HepG2 (cell line): ENCODE measurements around the gene PLIN4. TPM values are rescaled to one million over a fixed set of nuclear protein-coding genes. Genes with fewer than 3 reads are reported as not detected.

Experiments used
- ATF3 ChIP-seq: sonication (generic); formaldehyde crosslinking; IDR thresholded peaks from 2 replicates; pipeline ENCODE4 v1.4.0; 2020; ENCODE audit warnings: missing genetic modification reagents
- CBX5 ChIP-seq: sonication (generic); formaldehyde crosslinking; IDR thresholded peaks from 2 replicates; pipeline ENCODE4 v1.4.0; 2020; ENCODE audit warnings: missing genetic modification reagents, borderline replicate concordance
- HMG20A ChIP-seq: IDR thresholded peaks from 2 replicates; pipeline ENCODE4 v1.6.1; 2016; ENCODE audit warnings: borderline replicate concordance
- KDM6A ChIP-seq: IDR thresholded peaks from 2 replicates; pipeline ENCODE4 v1.6.1; 2016; ENCODE audit warnings: low read depth
- KLF12 ChIP-seq: sonication (generic); formaldehyde crosslinking; IDR thresholded peaks from 2 replicates; pipeline ENCODE4 v1.4.0; 2020; ENCODE audit warnings: missing genetic modification reagents, borderline replicate concordance
- PTBP1 ChIP-seq: fragments of 200-400 bp; formaldehyde crosslinking; IDR thresholded peaks from 2 replicates; pipeline ENCODE4 v1.6.1; 2018; ENCODE audit warnings: low read length, low read depth; ENCODE audit not compliant: poor library complexity, severe bottlenecking
- RXRA ChIP-seq: sonication (generic); formaldehyde crosslinking; IDR thresholded peaks from 2 replicates; pipeline ENCODE4 v1.5.1; 2020; ENCODE audit warnings: missing genetic modification reagents
- SMAD3 ChIP-seq: sonication (generic); formaldehyde crosslinking; IDR thresholded peaks from 2 replicates; pipeline ENCODE4 v1.4.0; 2020; ENCODE audit warnings: missing genetic modification reagents
- SMARCE1 ChIP-seq: fragments of 450-650 bp; IDR thresholded peaks from 2 replicates; pipeline ENCODE4 v1.6.1; 2017; ENCODE audit warnings: borderline replicate concordance
- TCF12 ChIP-seq, 2 experiments: fragments of 450-650 bp in 1 of 2; sonication (generic) in 1 of 2; formaldehyde crosslinking in 1 of 2; IDR thresholded peaks; 2 replicates each; pipeline versions ENCODE4 v1.6.1 to v1.8.0; 2017 to 2022; ENCODE audit warnings: antibody characterized with exemption in 1 of 2, mild to moderate bottlenecking in 1 of 2, missing genetic modification reagents in 1 of 2, moderate library complexity in 1 of 2
- ZNF331 ChIP-seq: sonication (generic); formaldehyde crosslinking; IDR thresholded peaks from 2 replicates; pipeline ENCODE4 v1.4.0; 2020; ENCODE audit warnings: missing genetic modification reagents
- ZNF83 ChIP-seq: sonication (generic); formaldehyde crosslinking; IDR thresholded peaks from 2 replicates; pipeline ENCODE4 v1.4.0; 2020; ENCODE audit warnings: missing genetic modification reagents, mild to moderate bottlenecking, borderline replicate concordance
- ZZZ3 ChIP-seq: sonication (generic); formaldehyde crosslinking; IDR thresholded peaks from 2 replicates; pipeline ENCODE4 v1.4.0; 2020; ENCODE audit warnings: missing genetic modification reagents, mild to moderate bottlenecking, borderline replicate concordance
- polyA plus RNA-seq, 8 experiments: library from polyadenylated mRNA; depleted of rRNA in 3 of 8; stranded (reverse) in 7 of 8; unstranded in 1 of 8; fragments of >200 nt; fragmentation: Illumina TruSeq in 4 of 8; extraction: Trizol in 4 of 8; gene quantifications; 2 replicates each; pipeline versions ENCODE4 v1.2.1 to v1.2.3, GENCODE V29; 2011 to 2016; ENCODE audit warnings: low read depth in 4 of 8, missing spikeins in 1 of 8, mixed read lengths in 1 of 8; ENCODE audit not compliant: insufficient read depth in 1 of 8
- total RNA-seq, 5 experiments: library from RNA; depleted of rRNA; stranded (reverse); fragments of >200 nt; fragmentation: Illumina TruSeq; extraction: Trizol; gene quantifications; 2 replicates each; pipeline ENCODE4 v1.2.3, GENCODE V29; 2016; ENCODE audit warnings: low read depth in 1 of 5
- TF ChIP-seq, protein P1 (sequence below): sonication (generic); formaldehyde crosslinking; IDR thresholded peaks from 2 replicates; pipeline ENCODE4 v1.9.0; 2021; ENCODE audit warnings: mild to moderate bottlenecking, missing genetic modification reagents
- TF ChIP-seq, protein P2 (sequence below): sonication (generic); formaldehyde crosslinking; IDR thresholded peaks from 2 replicates; pipeline ENCODE4 v1.4.0; 2020; ENCODE audit warnings: missing genetic modification reagents
- TF ChIP-seq, protein P3 (sequence below): sonication (generic); formaldehyde crosslinking; IDR thresholded peaks from 2 replicates; pipeline ENCODE4 v1.5.0; 2020; ENCODE audit warnings: mild to moderate bottlenecking, missing genetic modification reagents, borderline replicate concordance

Gene PLIN4
- total and polyA plus RNA-seq, 2 of the 13 experiments (the other 11 are each of a cell fraction or from before 2014, with no cell fraction given): 1.1 to 1.3 TPM

DNA sequence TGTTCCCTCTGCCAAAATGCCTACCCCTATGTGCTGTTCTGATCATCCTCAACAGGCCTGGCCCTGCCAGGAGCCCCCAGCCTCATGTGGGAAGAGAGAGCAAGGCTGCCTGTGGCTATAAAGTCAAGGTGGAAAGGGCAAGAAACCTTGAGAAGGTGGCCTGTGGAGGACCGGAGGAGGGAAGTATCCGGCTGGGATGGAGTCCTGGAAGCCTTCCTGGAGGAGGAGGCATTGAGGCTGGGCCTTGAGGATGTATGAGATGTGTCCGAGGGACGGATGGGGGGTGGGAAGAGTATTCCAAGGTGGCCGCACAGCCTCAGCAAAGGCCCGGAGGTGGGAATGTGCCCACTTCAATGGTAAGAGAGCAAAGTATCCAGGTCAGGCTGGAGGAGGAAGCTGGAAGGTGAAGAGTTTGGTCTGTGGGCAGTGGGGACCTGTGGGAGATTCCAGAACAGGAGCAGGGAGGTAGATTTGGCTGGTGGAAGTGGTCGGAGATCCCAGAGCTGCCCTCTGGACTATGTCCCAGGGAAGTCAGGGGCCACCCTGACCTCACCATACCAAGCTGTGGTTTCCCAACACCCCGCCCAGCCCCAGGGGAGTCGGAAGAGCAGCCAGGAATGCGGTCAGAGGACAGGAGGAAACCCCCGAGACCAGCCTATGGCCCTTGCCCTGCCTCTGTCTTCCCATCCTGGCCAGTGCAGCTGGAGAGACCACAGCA is 3.0 kb upstream of the PLIN4 start (continued):
- TF ChIP-seq, protein P1, sequence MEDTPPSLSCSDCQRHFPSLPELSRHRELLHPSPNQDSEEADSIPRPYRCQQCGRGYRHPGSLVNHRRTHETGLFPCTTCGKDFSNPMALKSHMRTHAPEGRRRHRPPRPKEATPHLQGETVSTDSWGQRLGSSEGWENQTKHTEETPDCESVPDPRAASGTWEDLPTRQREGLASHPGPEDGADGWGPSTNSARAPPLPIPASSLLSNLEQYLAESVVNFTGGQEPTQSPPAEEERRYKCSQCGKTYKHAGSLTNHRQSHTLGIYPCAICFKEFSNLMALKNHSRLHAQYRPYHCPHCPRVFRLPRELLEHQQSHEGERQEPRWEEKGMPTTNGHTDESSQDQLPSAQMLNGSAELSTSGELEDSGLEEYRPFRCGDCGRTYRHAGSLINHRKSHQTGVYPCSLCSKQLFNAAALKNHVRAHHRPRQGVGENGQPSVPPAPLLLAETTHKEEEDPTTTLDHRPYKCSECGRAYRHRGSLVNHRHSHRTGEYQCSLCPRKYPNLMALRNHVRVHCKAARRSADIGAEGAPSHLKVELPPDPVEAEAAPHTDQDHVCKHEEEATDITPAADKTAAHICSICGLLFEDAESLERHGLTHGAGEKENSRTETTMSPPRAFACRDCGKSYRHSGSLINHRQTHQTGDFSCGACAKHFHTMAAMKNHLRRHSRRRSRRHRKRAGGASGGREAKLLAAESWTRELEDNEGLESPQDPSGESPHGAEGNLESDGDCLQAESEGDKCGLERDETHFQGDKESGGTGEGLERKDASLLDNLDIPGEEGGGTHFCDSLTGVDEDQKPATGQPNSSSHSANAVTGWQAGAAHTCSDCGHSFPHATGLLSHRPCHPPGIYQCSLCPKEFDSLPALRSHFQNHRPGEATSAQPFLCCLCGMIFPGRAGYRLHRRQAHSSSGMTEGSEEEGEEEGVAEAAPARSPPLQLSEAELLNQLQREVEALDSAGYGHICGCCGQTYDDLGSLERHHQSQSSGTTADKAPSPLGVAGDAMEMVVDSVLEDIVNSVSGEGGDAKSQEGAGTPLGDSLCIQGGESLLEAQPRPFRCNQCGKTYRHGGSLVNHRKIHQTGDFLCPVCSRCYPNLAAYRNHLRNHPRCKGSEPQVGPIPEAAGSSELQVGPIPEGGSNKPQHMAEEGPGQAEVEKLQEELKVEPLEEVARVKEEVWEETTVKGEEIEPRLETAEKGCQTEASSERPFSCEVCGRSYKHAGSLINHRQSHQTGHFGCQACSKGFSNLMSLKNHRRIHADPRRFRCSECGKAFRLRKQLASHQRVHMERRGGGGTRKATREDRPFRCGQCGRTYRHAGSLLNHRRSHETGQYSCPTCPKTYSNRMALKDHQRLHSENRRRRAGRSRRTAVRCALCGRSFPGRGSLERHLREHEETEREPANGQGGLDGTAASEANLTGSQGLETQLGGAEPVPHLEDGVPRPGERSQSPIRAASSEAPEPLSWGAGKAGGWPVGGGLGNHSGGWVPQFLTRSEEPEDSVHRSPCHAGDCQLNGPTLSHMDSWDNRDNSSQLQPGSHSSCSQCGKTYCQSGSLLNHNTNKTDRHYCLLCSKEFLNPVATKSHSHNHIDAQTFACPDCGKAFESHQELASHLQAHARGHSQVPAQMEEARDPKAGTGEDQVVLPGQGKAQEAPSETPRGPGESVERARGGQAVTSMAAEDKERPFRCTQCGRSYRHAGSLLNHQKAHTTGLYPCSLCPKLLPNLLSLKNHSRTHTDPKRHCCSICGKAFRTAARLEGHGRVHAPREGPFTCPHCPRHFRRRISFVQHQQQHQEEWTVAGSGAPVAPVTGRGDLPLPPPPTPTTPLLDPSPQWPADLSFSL (CRISPR knock-in tag): no peak
- TF ChIP-seq TCF12 (IDR thresholded peaks at IDR 0.05): no peak
- TF ChIP-seq TCF12 (CRISPR knock-in tag; IDR thresholded peaks at IDR 0.05): no peak
- peak; percentile 41; the same call in 1 of the 2 replicates for TF ChIP-seq HMG20A (CRISPR knock-in tag)
- TF ChIP-seq ZNF331 (CRISPR knock-in tag): peak; percentile 47
- no peak for TF ChIP-seq ZNF83 (CRISPR knock-in tag)
- no peak for TF ChIP-seq SMAD3 (CRISPR knock-in tag)
- TF ChIP-seq RXRA (CRISPR knock-in tag): peak; percentile 89
- 0 out of 2 replicates have a peak, but pooled peaks have one; percentile 32 for TF ChIP-seq ATF3
- TF ChIP-seq SMARCE1: no peak
- peak; percentile 61; the same call in 1 of the 2 replicates for TF ChIP-seq KDM6A (CRISPR knock-in tag)
- TF ChIP-seq KLF12 (CRISPR knock-in tag): 0 out of 2 replicates have a peak, but pooled peaks have one; percentile 56
- TF ChIP-seq ZZZ3 (CRISPR knock-in tag): no peak
- no peak for TF ChIP-seq PTBP1
- TF ChIP-seq CBX5 (CRISPR knock-in tag): no peak
- TF ChIP-seq, protein P2, sequence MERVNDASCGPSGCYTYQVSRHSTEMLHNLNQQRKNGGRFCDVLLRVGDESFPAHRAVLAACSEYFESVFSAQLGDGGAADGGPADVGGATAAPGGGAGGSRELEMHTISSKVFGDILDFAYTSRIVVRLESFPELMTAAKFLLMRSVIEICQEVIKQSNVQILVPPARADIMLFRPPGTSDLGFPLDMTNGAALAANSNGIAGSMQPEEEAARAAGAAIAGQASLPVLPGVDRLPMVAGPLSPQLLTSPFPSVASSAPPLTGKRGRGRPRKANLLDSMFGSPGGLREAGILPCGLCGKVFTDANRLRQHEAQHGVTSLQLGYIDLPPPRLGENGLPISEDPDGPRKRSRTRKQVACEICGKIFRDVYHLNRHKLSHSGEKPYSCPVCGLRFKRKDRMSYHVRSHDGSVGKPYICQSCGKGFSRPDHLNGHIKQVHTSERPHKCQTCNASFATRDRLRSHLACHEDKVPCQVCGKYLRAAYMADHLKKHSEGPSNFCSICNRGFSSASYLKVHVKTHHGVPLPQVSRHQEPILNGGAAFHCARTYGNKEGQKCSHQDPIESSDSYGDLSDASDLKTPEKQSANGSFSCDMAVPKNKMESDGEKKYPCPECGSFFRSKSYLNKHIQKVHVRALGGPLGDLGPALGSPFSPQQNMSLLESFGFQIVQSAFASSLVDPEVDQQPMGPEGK (CRISPR knock-in tag): peak; percentile 84
- TF ChIP-seq, protein P3, sequence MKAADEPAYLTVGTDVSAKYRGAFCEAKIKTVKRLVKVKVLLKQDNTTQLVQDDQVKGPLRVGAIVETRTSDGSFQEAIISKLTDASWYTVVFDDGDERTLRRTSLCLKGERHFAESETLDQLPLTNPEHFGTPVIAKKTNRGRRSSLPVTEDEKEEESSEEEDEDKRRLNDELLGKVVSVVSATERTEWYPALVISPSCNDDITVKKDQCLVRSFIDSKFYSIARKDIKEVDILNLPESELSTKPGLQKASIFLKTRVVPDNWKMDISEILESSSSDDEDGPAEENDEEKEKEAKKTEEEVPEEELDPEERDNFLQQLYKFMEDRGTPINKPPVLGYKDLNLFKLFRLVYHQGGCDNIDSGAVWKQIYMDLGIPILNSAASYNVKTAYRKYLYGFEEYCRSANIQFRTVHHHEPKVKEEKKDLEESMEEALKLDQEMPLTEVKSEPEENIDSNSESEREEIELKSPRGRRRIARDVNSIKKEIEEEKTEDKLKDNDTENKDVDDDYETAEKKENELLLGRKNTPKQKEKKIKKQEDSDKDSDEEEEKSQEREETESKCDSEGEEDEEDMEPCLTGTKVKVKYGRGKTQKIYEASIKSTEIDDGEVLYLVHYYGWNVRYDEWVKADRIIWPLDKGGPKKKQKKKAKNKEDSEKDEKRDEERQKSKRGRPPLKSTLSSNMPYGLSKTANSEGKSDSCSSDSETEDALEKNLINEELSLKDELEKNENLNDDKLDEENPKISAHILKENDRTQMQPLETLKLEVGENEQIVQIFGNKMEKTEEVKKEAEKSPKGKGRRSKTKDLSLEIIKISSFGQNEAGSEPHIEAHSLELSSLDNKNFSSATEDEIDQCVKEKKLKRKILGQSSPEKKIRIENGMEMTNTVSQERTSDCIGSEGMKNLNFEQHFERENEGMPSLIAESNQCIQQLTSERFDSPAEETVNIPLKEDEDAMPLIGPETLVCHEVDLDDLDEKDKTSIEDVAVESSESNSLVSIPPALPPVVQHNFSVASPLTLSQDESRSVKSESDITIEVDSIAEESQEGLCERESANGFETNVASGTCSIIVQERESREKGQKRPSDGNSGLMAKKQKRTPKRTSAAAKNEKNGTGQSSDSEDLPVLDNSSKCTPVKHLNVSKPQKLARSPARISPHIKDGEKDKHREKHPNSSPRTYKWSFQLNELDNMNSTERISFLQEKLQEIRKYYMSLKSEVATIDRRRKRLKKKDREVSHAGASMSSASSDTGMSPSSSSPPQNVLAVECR (CRISPR knock-in tag): peak; percentile 20; the same call in 1 of the 2 replicates
